HG02623 (cell line): ENCODE measurements around the gene PNMA8B.
"Not testable (repeated sequence)": the region's sequence is repeated elsewhere in the genome, so short reads cannot be mapped to it uniquely, and the experiment has no call there.

Source experiments
- ATAC-seq: cut with Tn5 transposase; IDR thresholded peaks from one replicate; pipeline ENCODE4 v1.9.1; 2021; ENCODE audit warnings: moderate library complexity; ENCODE audit not compliant: unreplicated experiment

PNMA8B gene

GRCh38 chr19:46514589-46515289 lies 19.1 kb upstream of the PNMA8B start:
- ATAC-seq: no peak

GRCh38 chr19:46513461-46514236 lies 18.0 kb upstream of the PNMA8B start:
- no peak for ATAC-seq

GRCh38 chr19:46511237-46511636 lies 15.6 kb upstream of the PNMA8B start:
- no peak for ATAC-seq

- ATAC-seq: no peak
Observed at GRCh38 chr19:46508206-46508605, 12.5 kb upstream of the PNMA8B start.

GRCh38 chr19:46503848-46504453 lies 8.3 kb upstream of the PNMA8B start:
- ATAC-seq: no peak

- ATAC-seq: no peak
Observed at GRCh38 chr19:46502891-46503290, 7.2 kb upstream of the PNMA8B start.

GRCh38 chr19:46499692-46500091 lies 4.0 kb upstream of the PNMA8B start:
- ATAC-seq: no peak

- ATAC-seq: no peak
Observed at GRCh38 chr19:46497773-46498172, 2.1 kb upstream of the PNMA8B start.

GRCh38 chr19:46496886-46497285 lies 1.2 kb upstream of the PNMA8B start:
- ATAC-seq: not testable (repeated sequence)

- no peak for ATAC-seq
Observed at GRCh38 chr19:46496304-46496703, 637 bp upstream of the PNMA8B start.

GRCh38 chr19:46494941-46495785 lies 504 bp downstream of the PNMA8B start:
- ATAC-seq: no peak

- ATAC-seq: no peak
Observed at GRCh38 chr19:46494146-46494940, 1.3 kb downstream of the PNMA8B start.

- no peak for ATAC-seq
Observed at GRCh38 chr19:46493236-46494145, 2.2 kb downstream of the PNMA8B start.

GRCh38 chr19:46492841-46493235 lies 2.8 kb downstream of the PNMA8B start:
- no peak for ATAC-seq

GRCh38 chr19:46491975-46492682 lies 3.5 kb downstream of the PNMA8B start:
- ATAC-seq: no peak

GRCh38 chr19:46490774-46491173 lies 4.9 kb downstream of the PNMA8B start:
- no peak for ATAC-seq

- no peak for ATAC-seq
Observed at GRCh38 chr19:46489445-46490272, 6.0 kb downstream of the PNMA8B start.

GRCh38 chr19:46488551-46488950 lies 7.1 kb downstream of the PNMA8B start:
- ATAC-seq: no peak
